ENCODE data around the gene LRMDA. TPM values are rescaled to one million over a fixed set of nuclear protein-coding genes. Genes with fewer than 3 reads are reported as not detected.

LRMDA gene
- total and polyA plus RNA-seq, 2 donors (not counting 3 experiments of a cell fraction or from before 2014, with no cell fraction given) = 9.7 to 18.0 TPM

DNA sequence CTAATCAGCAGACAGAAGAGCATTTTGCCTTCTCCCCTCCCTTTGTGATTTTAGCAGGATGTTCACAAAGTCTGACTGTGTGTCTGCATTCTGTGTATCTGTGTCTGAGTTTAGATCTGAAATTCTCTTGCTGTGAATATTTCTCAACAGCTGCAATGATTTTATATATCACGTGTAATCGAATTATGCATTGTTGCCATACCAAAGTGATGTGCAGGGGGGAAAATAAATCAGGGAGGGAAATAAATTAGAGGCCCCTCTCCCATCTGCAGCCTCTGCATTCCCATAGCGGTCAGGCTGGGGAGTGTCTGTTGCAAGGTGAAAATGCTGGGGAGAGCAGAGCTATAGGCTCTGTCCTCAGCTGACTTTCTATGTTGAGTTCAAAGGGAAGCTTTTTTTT, 209.0 kb downstream of the LRMDA start:
- CTCF ChIA-PET = interaction anchor here (1.1 kb wide), 1 partner anchor 270 kb away, joined by 3 read pairs; no protein-coding TSS in a partner anchor
- no peak for DNase-seq (ENCODE audit: low read depth, low spot score)
- Histone ChIP-seq H3K79me2 (ENCODE audit: control insufficient read depth, insufficient read depth, low read length) (no peaks in the 10 kb centered on the region), H3K9me1 (replicated peaks; ENCODE audit: control insufficient read depth, extremely low read depth, insufficient read depth, low read length) (no peaks in the 10 kb centered on the region), H3K9me3 (replicated peaks; ENCODE audit: control insufficient read depth, insufficient read depth, low read length) (no peaks in the 10 kb centered on the region), H3K4me3 (replicated peaks in 1 of 3; ENCODE audit: insufficient read depth in 1 of 3, low read depth in 1 of 3, low read length in 3 of 3) (no peak overlapping the region), H3K9ac (replicated peaks; ENCODE audit: extremely low read depth, insufficient read depth, low read length) (no peak overlapping the region), H4K20me1 (replicated peaks; ENCODE audit: control insufficient read depth, extremely low read depth, insufficient read depth, low read length) (no peaks in the 10 kb centered on the region), H3K27me3 (ENCODE audit: control insufficient read depth in 2 of 2, insufficient read depth in 2 of 2, low read length in 2 of 2) (peaks cover 2 to 3% of the 10 kb centered on the region in 2 experiments), H3K27ac (ENCODE audit: insufficient read depth, low read depth, low read length) (no peak overlapping the region), H3K36me3 (ENCODE audit: control insufficient read depth in 2 of 2, extremely low read depth in 1 of 2, insufficient read depth in 2 of 2, low read length in 2 of 2) (no peaks in the 10 kb centered on the region), H2AFZ (ENCODE audit: low read depth, low read length) (no peak overlapping the region), H3K4me2 (ENCODE audit: insufficient read depth, low read length) (no peak overlapping the region), H3K4me1 (ENCODE audit: control insufficient read depth, extremely low read depth, insufficient read depth, low read length) (no peaks in the 10 kb centered on the region)
- no peak for FAIRE-seq
- POLR2A ChIA-PET = no interaction called here
- intact Hi-C loops (cut with micrococcal nuclease) = no loop called here
- no TSS peak for BruUV-seq (replicated peaks)
- TF ChIP-seq, protein P1, sequence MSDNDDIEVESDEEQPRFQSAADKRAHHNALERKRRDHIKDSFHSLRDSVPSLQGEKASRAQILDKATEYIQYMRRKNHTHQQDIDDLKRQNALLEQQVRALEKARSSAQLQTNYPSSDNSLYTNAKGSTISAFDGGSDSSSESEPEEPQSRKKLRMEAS (IDR thresholded peaks at IDR 0.05; ENCODE audit: insufficient read depth, insufficient read length) = no peak
- TF ChIP-seq EZH2 (IDR thresholded peaks at IDR 0.05; ENCODE audit: borderline replicate concordance, low read depth, low read length, severe bottlenecking) (no peak), POLR2AphosphoS5 (IDR thresholded peaks at IDR 0.05; ENCODE audit: insufficient read depth, low read depth, low read length) (no peak), JUN (IDR thresholded peaks at IDR 0.05; ENCODE audit: borderline replicate concordance, insufficient read depth, insufficient read length, low read depth) (no peak), GATA2 (IDR thresholded peaks at IDR 0.05; ENCODE audit: insufficient read depth, insufficient read length, low read depth, low read length) (no peak), FOS (IDR thresholded peaks at IDR 0.05; ENCODE audit: borderline replicate concordance, insufficient read depth, low read length) (no peak), MYC (IDR thresholded peaks at IDR 0.05; ENCODE audit: low read depth, low read length) (no peak)
- dilution Hi-C loops (cut with MboI; ENCODE audit: extremely low pct_ligation_motif_present, low sequenced_read_pairs) = no loop called here

GRCh38 chr10:75640803-75641202, 209.4 kb downstream of the LRMDA start:
- no peak for DNase-seq (ENCODE audit: low read depth, low spot score)
- H3K36me3 ChIP-seq (ENCODE audit: control insufficient read depth in 2 of 2, extremely low read depth in 1 of 2, insufficient read depth in 2 of 2, low read length in 2 of 2) = no peaks in the 10 kb centered on the region
- intact Hi-C loops (cut with micrococcal nuclease) (no loop called here), dilution Hi-C loops (cut with MboI; ENCODE audit: extremely low pct_ligation_motif_present, low sequenced_read_pairs) (no loop called here)
- POLR2A ChIA-PET = no interaction called here
- H3K9me3 ChIP-seq (replicated peaks; ENCODE audit: control insufficient read depth, insufficient read depth, low read length) = no peaks in the 10 kb centered on the region
- no peak overlapping the region for H3K4me3 ChIP-seq (replicated peaks in 1 of 3; ENCODE audit: insufficient read depth in 1 of 3, low read depth in 1 of 3, low read length in 3 of 3)
- H3K79me2 ChIP-seq (ENCODE audit: control insufficient read depth, insufficient read depth, low read length) = no peaks in the 10 kb centered on the region
- H2AFZ ChIP-seq (ENCODE audit: low read depth, low read length) = no peak overlapping the region
- H3K9ac ChIP-seq (replicated peaks; ENCODE audit: extremely low read depth, insufficient read depth, low read length) = no peak overlapping the region
- H4K20me1 ChIP-seq (replicated peaks; ENCODE audit: control insufficient read depth, extremely low read depth, insufficient read depth, low read length) = no peaks in the 10 kb centered on the region
- H3K9me1 ChIP-seq (replicated peaks; ENCODE audit: control insufficient read depth, extremely low read depth, insufficient read depth, low read length) = no peaks in the 10 kb centered on the region
- no peak overlapping the region for H3K27ac ChIP-seq (ENCODE audit: insufficient read depth, low read depth, low read length)
- no peak for FAIRE-seq
- peaks cover 2 to 3% of the 10 kb centered on the region in 2 experiments for H3K27me3 ChIP-seq (ENCODE audit: control insufficient read depth in 2 of 2, insufficient read depth in 2 of 2, low read length in 2 of 2)
- BruUV-seq (replicated peaks) = no TSS peak
- no peak for TF ChIP-seq GATA2 (IDR thresholded peaks at IDR 0.05; ENCODE audit: insufficient read depth, insufficient read length, low read depth, low read length)
- TF ChIP-seq JUN (IDR thresholded peaks at IDR 0.05; ENCODE audit: borderline replicate concordance, insufficient read depth, insufficient read length, low read depth) = no peak
- TF ChIP-seq FOS (IDR thresholded peaks at IDR 0.05; ENCODE audit: borderline replicate concordance, insufficient read depth, low read length) = no peak
- TF ChIP-seq MYC (IDR thresholded peaks at IDR 0.05; ENCODE audit: low read depth, low read length) = no peak
- no peak for TF ChIP-seq POLR2A (IDR thresholded peaks at IDR 0.05; ENCODE audit: low read depth, low read length)
- TF ChIP-seq EZH2 (IDR thresholded peaks at IDR 0.05; ENCODE audit: borderline replicate concordance, low read depth, low read length, severe bottlenecking) = no peak
- TF ChIP-seq, protein P2, sequence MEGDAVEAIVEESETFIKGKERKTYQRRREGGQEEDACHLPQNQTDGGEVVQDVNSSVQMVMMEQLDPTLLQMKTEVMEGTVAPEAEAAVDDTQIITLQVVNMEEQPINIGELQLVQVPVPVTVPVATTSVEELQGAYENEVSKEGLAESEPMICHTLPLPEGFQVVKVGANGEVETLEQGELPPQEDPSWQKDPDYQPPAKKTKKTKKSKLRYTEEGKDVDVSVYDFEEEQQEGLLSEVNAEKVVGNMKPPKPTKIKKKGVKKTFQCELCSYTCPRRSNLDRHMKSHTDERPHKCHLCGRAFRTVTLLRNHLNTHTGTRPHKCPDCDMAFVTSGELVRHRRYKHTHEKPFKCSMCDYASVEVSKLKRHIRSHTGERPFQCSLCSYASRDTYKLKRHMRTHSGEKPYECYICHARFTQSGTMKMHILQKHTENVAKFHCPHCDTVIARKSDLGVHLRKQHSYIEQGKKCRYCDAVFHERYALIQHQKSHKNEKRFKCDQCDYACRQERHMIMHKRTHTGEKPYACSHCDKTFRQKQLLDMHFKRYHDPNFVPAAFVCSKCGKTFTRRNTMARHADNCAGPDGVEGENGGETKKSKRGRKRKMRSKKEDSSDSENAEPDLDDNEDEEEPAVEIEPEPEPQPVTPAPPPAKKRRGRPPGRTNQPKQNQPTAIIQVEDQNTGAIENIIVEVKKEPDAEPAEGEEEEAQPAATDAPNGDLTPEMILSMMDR (IDR thresholded peaks at IDR 0.05; ENCODE audit: extremely low read depth in 1 of 2, insufficient read depth in 1 of 2, low read depth in 1 of 2, low read length in 2 of 2) = no peak
- no peak for TF ChIP-seq POLR2AphosphoS5 (IDR thresholded peaks at IDR 0.05; ENCODE audit: insufficient read depth, low read depth, low read length)
- TF ChIP-seq, protein P1 (IDR thresholded peaks at IDR 0.05; ENCODE audit: insufficient read depth, insufficient read length) = no peak
- H3K4me2 ChIP-seq (ENCODE audit: insufficient read depth, low read length) = no peak overlapping the region
- CTCF ChIA-PET = interaction anchor here (1.1 kb wide), 1 partner anchor 269 kb away, joined by 3 read pairs; no protein-coding TSS in a partner anchor
- no peaks in the 10 kb centered on the region for H3K4me1 ChIP-seq (ENCODE audit: control insufficient read depth, extremely low read depth, insufficient read depth, low read length)
